NCI-H2029 treated with DMSO at 0.1 percent for 48 hours (cell line): ENCODE results near the gene IGSF23.
"Not testable (repeated sequence)": the region's sequence is repeated elsewhere in the genome, so short reads cannot be mapped to it uniquely, and the experiment has no call there.

Experiments used
- DNase-seq: peaks from one replicate; lab custom pipeline; 2025; lab: John Stamatoyannopoulos, UW

IGSF23 gene

GRCh38 chr19:44587963-44588770 is 25.2 kb upstream of the IGSF23 start:
- no peak for DNase-seq

- DNase-seq: no peak
These were observed 24.6 kb upstream of the IGSF23 start for GRCh38 chr19:44588771-44589112.

DNA sequence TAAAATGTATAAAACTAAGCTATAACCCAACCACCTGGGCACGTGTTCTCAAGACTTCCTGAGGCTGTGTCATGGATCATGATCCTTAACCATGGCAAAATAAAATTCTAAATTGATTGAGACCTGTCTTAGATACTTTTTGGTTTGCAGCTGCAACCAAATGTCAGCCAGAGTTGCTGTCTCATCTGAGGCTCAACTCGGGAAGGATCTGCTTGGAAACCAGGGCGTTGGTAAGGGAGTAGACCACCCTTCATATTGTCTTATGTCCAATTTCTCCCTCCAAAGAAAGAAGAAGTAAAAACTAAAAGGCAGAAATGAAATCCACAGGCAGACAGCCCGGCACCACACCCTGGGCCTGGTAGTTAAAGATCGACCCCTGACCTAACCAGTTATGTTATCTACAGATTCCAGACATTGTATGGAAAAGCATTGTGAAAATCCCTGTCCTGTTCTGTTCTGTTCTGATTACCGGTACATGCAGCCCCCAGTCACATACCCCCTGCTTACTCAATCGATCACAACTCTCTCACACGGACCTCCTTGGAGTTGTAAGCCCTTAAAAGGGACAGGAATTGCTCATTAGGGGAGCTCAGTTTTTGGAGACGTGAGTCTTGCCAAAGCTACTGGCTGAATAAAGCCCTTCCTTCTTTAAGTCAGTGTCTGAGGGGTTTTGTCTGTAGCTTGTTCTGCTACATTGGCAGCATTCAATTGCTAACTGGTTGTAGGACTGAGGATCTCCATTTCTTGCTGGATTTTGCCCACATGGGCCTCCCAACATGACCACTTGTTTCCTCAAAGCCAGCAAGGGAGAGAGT is 22.9 kb upstream of the IGSF23 start:
- DNase-seq: no peak

DNA sequence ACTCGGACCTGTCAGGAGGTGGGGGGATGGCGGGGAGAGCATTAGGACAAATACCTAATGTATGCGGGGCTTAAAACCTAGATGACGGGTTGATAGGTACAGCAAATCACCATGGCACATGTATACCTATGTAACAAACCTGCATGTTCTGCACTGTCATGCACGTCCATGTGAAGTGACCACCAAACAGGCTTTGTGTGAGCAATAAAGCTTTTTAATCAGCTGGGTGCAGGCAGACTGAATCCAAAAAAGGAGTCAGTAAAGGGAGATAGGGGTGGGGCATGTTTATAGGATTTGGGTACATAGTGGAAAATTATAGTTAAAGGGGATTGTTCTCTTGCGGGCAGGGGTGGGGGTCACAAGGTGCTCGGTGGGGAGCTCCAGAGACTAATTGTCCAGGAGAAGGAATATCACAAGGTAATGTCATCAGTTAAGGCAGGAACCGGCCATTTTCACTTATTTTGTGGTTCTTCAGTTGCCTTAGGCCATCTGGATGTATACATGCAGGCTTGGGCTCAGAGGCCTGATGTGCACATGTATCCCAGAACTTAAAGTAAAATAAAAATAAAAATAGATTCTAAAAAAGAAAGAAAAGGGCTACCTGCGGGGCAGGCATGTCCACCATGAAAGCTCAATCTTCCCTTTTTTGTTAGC is 21.9 kb upstream of the IGSF23 start:
- not testable (repeated sequence) for DNase-seq

- DNase-seq: no peak
These were observed 20.9 kb upstream of the IGSF23 start for GRCh38 chr19:44592451-44592890.

- DNase-seq: no peak
These were observed 20.1 kb upstream of the IGSF23 start for GRCh38 chr19:44593294-44593693.

DNA sequence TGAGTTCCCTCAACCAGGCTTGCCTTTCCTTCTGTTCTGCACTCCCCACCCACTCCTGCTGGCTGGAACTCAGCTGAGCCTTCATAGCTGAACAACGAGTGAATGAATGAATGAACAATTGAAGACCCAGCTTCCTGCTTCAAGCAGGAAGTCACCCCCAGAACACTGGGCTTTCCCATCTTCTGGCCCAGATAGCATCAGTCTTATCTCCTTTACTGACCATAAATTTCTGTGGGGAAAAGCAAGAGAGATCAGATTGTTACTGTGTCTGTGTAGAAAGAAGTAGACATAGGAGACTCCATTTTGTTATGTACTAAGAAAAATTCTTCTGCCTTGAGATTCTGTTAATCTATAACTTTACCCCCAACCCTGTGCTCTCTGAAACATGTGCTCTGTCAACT is 19.5 kb upstream of the IGSF23 start:
- not testable (repeated sequence) for DNase-seq

DNA sequence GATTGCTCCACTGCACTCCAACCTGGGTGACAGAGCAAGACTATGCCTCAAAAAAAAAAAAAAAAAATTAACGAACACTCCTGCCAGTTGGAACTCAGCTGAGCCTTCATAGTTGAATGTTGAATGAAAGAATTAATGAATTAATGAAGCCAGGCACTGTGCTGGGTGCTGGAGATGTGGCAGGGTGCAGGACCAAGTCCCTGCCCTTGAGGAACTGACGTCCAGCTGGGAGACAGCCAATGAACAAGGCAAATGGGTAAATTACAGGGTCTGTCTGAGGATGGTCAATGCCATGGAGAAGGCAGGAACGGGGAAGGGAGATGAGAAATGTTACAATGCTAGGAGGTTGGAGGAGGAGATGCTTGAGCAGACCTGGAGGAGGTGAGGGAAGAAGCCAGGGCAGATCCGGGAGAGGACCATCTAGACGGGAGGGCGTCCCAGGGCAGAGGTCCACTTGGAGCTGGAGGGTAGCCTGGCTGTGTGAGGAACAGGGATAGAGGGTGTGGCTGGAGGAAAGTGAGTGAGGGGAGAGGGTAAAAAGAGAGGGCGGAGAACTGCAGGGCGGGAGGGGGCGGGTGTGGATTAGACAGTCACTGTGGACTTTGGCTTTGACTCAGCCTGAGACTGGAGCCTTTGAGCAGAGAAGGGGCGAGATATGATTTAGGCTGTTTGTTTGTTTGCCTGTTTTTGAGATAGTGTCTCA is 16.8 kb upstream of the IGSF23 start:
- DNase-seq: no peak

- DNase-seq: no peak
These were observed 16.3 kb upstream of the IGSF23 start for GRCh38 chr19:44597131-44597491.

DNA sequence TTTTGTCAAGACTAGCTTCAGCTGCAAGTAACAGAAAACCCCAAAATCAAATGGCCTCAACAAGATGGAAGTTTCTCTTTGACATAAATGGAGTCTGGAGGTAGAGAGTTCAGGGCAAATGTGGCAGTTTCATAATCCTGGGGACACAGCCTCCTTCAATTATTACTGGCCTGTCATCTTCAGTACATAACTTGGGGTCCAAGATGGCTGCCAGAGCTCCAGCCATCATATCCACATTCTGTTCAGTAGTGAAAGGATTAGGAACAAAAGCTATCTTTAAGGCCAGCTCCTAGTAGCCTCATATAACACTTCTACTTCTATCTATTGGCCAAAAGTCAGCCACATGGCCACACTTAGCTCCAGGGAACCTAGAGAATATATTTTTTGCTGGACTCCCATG is 15.0 kb upstream of the IGSF23 start:
- no peak for DNase-seq

GRCh38 chr19:44598880-44599279 is 14.5 kb upstream of the IGSF23 start:
- no peak for DNase-seq

DNA sequence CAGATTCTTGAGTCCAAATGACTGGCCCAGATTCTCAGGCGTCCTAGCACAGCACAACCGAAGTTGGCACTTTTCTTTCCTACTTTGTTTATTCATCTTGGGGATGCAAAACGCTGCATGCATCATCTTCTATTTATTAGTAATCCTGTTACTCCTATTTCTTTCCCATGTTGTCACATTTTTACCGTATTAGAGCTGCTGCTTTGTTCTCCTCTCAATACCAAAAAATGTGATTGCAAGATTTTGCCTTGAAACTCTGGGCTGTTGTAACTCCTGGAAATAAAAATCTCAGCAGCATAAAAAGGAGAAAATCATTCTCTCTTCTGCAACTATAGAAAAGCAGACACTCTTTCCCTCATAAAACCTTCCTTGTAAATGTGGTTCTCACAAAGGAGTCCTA is 12.9 kb upstream of the IGSF23 start:
- DNase-seq: no peak

DNA sequence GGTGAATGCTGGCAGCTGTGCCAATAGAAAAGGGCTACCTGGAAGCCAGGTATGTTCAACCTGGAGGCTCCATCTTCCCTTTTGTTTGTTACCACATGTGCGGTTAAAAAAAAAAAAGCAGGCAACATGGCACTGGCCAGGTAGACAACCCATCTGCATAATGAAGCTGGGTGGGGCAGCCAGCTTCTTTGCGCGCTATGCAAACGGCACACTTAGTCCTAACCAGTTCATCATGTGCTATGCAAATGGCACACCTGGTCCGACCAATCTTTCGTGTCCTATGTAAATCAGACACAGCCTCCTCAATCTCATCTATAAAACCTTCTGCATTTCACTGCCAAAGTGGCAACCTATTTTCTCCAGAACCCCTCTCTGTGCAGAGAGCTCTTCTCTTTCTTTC is 11.3 kb upstream of the IGSF23 start:
- DNase-seq: peak; percentile 8

DNA sequence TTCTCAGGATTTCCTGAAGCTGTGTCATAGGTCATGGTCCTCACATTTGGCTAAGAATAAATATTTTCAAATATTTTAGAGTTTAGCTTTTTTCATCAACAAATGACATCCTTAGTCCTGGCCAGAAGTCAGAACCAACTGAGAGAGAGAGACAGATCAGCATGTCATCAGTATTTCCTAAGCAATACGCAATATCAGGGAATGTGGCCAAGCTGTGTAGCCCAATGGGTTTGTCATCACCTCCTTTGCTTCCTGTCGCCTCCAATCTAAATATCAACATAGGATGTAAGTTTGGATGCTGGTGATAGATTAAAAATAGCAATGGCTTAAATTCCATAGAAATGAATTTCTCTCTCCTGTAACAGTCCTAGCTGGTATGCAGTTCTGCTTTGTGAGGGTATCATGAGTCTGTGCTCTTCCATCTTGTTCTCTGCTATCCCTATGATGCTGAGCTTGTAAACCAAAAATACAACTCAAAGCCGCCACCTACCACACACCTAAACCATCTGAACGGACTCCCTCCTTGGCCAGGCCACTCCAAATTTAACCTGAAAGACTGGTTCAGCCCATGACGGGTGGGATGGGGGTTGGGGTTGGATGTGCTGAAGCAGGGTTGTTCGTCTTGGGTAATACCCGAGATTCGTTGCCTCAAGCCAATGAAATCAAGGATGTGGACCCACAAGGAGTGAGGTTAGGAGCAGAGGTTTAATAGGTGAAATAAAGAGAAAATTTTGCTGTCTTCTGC is 10.0 kb upstream of the IGSF23 start:
- no peak for DNase-seq

- DNase-seq: no peak
These were observed 9.1 kb upstream of the IGSF23 start for GRCh38 chr19:44604241-44604640.

DNA sequence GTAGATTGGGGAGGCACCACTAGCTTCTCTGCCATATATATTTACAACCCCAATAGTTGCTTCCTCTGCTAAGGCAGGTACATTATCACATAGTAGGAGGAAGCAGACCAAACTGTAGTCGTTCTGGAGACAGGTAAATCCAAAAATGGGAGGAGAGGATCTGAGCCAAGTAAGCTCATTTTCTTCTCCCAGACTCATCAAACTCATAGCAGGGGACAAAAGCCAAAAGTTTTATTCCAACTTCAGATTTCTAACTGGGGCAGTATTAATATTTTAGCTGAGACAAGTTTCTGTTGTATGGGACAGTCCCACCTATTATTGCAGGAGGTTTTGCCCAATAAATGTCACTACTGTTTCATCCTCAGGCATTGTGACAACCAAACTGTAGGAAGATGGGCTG is 7.8 kb upstream of the IGSF23 start:
- DNase-seq: no peak

DNA sequence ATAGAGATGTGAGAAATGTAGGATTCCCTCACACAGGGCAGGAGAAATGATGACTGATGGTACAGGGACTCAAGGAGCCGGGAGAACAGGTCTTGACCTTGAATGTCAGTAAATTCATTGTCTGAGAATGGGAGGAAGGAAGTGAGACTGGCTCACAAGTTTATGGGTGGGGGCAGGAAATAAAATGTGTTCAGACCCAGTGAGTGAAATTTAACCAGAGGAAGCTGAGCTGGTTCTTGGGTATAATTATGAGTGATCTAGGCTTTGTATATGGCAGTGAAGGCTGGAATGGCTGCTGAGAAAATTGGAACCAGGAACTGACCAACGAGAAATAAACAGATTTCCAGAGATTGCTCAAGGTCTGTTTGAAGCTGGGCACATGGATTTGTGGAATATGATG is 6.3 kb upstream of the IGSF23 start:
- DNase-seq: no peak

GRCh38 chr19:44607917-44608316 is 5.4 kb upstream of the IGSF23 start:
- no peak for DNase-seq

- peak; percentile 21 for DNase-seq
These were observed 5.0 kb upstream of the IGSF23 start for GRCh38 chr19:44608391-44608821.

DNA sequence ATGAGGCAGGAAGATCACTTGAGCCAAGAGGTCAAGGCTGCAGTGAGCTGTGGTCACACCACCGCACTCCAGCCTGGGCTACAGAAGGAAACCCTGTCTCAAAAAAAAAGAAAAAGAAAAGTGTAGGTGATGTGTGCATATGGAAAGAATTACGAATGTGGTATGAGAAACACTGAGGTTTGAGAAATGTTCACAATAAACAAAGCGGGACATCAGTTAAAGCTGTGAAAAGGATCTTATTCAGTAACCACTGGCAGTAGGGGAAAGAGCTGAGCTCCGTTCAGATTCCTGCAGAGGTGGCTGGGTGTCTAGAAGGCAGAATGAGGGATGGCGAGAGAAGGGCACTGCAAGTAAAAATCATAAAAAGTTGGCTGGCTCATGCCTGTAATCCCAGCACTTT is 4.1 kb upstream of the IGSF23 start:
- no peak for DNase-seq

- not testable (repeated sequence) for DNase-seq
These were observed 2.9 kb upstream of the IGSF23 start for GRCh38 chr19:44610497-44610896.
